GM18867 (cell line): ENCODE data around the gene RPH3AL.

Experiments used
- ATAC-seq: cut with Tn5 transposase; IDR thresholded peaks from one replicate; pipeline ENCODE4 v1.9.1; 2021; ENCODE audit warnings: mild to moderate bottlenecking, moderate library complexity; ENCODE audit not compliant: unreplicated experiment

Gene RPH3AL

DNA sequence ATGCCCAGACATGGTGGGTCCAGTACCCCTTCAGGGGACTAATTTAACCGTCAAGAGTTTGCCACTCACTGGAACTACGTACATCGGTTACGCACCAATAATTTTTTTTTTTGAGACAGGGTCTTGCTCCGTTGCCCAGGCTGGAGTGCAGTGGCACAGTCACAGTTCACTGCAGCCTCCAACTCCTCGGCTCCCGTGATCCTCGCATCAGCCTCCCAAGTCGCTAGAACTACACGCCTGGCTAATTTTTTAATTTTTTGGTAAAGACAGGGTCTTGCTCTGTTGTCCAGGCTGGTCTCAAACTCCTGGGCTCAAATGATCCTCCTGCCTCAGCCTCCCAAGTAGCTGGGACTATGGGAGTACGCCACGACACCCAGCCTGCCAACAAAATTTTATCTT lies 15.6 kb downstream of the RPH3AL start:
- ATAC-seq = no peak

DNA sequence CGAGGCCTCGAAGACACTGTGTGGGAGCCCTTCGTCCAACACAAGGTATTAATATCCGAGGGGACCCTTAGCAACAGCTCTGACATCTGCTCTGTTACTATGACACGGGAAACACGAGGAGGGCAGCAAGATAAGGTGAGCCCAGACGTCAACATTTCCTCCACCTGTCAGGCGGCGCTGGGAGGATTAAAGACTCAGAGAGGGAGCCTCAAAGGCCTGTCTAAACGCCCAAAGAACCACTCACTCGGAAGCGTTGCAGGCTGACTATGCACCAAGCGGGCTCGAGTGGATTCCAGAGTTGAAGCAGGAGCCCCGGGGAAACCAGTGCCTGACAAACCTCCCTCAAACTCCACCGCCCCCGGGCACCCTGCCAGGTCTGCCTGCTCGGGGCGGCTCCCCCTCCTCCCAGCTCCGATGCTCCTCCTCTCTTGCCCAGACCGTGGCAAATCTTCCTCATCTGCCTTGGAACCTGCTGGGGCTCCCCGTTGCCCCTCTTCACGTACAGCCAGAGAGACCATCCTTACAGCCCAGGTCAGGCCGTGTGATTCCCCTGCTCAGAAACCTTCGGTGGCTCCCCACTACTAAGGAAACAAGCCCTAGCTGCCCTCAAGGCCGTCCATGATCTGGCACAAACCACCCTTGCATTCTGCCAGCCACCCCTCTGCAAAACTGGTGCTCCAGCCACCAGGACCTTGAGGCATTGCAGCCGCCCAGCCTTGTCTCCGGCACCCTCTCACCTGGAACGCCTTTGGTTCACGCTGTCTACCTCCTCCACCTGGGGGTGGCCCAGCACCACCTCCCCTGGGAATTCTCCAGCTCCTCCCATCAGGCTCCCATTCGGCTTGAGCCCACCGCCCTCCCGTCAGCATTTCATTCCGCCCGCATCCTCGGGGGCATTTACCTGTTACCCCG lies 16.2 kb downstream of the RPH3AL start:
- no peak for ATAC-seq

DNA sequence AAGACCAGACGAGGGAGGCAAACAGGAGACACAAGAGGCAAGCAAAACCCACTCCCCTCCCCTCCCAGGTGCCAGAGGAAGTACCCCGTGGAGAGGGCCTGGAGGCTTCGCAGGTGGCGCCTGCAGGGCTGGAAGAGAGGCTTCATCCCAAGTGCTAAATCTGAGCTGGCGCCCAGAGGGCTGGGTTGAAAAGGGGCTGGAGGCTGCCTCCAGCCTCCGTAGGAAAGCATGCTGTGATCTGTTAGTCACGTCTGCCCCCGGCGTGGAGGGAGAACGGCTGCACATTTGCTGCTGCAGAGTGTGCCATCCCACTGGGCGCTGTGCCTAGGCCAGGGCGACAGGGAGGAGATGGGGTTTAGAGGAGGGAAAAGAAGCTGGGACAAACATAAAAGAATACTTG lies 16.9 kb downstream of the RPH3AL start:
- no peak for ATAC-seq

DNA sequence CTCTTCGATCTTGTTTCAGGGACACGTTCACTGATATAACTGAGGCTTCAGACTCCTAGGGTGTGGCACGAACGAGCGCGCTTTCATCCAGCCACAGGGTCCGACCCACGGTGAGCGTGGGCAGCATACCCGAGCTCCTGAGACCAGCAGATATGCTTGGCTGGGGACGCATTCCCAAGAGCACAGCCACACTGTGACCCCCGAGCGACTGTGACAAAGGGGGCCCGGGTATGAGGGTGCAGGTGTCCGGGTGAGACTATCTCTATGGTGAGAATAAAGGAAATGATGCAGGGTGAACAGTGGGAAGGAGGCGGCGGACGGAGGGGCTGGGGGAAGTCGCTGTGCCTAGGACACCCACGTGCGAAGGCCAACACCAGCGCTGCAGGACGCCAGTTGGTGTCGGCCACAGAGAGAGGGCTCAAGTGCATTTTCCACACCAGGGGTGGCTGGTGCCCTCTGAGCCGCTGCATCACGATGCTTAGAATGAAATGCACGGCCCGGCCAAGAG lies 17.6 kb downstream of the RPH3AL start:
- ATAC-seq = no peak

DNA sequence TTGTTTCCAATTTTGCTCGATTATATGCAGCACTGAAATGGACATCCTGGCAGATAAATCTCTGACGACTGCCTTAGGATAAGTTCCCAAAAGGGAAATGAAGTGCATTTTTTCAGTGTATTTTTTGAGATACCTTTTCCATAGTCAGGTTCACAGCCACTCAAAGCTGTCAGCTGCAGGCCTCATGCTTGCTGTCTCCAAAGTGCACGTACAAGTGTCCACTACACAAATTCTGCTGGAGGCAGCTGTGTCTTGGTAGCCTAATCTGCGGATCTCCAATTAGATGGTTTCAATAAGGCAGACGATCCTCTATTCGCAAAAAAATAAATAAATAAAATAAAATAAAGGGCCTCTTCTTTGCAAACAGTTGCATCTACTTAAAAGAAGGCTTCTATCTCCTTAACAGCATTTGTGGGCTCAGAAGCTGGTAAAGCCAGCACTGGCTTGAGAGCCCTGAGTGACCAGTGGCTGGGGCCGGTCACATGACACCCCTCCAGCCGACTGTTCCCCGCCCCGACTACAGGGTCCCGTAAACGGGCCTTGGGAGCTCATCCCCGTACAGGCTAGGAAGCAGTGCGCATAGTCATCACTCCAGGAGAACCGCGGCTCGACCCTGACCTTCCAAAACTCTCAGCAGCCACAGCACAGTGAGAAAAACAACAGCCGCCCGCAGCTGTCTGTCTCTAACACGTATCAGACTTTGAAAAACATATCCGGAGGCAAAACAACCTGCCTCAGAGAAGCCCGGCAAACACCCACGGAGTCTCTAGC lies 18.8 kb downstream of the RPH3AL start:
- no peak for ATAC-seq

DNA sequence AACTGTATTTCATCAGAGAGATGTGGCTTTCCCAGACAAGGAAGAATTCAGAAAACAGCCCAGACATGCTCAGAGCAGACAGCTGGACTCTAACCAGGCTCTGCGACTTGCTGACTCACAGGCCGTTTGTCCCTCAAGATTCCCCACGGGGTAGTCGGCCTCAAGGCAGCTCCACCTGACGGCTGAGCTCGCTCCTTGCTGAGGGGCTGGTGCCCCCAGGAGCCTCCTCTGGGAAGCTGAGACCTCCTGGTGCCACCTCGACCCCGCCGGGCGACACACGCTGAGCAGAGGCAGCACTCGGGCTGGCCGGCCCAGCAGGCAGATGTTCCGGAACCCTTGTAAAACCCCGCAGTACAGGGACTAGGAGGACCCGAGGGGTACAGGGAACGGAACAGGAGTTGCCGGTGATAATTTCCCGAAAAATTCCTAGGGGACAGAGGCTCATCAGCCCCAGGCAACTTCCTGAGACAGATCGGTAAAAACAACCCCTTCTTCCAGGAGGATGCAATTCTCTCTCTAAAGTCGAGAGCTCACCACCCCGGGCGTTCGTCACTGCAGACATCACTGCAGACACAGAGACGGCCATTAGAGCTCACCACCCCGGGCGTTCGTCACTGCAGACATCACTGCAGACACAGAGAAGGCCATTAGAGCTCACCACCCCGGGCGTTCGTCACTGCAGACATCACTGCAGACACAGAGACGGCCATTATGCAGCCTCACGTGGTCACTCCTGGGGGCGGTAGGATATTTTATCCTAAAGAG lies 19.9 kb downstream of the RPH3AL start:
- no peak for ATAC-seq

DNA sequence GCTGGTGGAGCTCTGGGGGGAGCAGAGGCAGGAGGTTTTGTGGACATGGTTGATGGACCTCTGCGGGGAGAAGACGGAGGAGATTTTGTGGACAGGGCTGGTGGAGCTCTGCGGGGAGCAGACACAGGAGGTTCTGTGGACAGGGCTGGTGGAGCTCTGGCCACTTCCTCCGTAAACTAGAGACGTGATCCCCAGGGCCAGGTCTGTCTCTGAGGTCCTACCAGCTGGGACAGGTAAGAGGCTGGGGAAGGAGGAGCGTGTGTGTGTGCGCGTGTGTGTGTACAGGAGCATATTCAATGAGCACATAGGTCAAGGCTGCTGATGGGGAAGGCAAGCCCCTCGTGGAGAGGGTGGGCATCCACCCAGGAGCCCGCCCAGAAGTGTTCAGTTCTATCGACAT lies 20.6 kb downstream of the RPH3AL start:
- ATAC-seq = no peak

DNA sequence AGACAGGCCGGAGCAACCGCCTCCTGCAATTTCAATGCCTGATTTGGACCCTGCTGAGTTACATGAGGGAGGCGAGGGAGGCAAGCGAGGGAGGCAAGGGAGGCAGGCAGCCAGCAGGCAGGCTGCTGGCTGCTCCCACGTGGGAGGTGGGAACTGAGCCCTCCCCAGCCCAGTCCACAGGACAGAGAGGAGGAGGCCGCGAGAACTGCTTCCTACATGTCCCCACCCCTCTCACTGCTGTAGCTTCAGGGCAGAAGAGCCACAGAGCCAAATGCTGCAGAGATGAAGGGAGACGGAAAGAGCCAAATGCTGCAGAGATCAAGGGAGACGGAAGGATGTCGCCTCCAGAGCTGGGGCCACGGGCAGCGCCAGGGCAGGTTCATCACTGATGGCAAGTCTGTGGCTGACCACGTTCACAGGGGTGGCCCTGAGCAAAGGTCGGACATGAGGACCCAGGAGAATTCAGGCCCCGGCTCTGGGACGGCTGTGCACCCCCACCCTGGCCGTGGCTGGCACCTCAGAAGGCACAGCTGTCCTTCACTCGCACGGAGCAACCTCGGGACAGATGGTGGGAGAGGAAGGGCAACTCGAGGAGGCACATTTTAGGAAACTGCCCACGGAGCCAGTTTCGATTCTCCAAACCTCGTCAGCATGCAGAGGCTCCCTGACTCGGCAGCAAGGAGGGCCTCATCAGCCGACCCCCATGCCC lies 21.5 kb downstream of the RPH3AL start:
- no peak for ATAC-seq

DNA sequence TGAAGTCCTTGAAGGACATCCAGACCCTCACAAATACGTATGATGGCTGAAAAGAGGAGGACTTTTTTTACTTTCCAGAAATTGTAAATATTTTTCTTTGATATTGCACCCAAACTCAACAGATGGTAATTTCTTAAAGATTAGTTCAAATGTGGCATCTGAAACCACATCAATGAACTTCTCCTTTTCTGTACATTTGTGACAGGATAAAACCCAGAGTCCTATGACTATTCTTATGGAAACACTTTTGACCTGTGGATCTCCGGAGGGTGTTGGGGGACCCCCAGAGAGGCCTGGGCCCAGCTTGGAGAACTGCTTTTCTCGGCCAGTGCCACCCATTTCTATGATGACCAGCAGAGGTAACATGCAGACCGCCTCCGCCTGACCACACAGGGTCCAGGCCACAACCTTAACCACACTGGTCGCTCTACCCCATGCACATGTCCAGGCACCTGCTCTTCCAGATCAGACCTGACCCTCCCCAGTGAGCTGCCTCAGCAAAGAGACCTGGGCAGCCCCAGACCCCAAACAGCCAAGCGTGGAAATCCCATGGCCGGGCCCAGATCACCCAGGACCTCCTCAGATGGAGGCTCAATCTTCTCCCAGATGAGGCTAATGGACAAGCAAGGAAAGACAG lies 22.7 kb downstream of the RPH3AL start:
- ATAC-seq = no peak

DNA sequence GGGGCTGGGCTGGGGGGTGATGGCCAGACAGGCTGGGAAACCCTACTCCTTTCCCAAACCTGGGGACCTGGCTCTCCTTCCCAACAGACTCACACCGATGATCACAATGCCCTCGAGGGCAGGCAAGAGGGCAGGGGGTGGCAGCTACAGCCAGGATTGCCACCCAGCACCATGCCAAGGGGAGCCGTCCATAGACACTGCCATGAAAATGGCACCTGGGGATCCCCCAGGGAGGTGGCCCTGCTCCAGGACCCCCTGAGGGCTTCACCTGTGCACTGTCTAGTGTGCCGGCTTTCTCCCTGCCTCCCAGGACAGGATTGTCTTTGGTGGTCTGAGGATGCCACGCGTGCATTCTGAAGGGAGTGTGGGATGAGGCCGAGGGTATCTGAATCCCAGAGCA lies 24.6 kb downstream of the RPH3AL start:
- no peak for ATAC-seq

DNA sequence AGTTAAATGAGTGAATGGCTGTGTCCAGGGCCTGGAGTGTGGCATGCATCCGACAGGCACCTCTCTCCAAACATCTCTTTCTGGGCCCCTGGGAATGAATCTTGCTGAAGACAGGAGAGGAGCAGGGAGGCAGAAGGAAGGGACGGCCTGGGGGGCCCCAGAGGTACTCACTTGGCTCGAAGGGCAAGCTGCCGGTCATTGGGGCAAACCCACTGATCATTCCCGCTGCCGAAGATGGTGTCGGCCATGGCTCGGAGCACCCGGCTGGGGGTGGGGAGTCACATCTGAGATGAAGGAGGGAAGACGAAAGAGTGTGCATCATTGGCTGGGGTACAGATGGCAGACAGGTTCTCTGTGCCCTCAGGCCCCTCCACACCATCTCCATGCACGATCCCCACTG lies 25.3 kb downstream of the RPH3AL start:
- no peak for ATAC-seq

DNA sequence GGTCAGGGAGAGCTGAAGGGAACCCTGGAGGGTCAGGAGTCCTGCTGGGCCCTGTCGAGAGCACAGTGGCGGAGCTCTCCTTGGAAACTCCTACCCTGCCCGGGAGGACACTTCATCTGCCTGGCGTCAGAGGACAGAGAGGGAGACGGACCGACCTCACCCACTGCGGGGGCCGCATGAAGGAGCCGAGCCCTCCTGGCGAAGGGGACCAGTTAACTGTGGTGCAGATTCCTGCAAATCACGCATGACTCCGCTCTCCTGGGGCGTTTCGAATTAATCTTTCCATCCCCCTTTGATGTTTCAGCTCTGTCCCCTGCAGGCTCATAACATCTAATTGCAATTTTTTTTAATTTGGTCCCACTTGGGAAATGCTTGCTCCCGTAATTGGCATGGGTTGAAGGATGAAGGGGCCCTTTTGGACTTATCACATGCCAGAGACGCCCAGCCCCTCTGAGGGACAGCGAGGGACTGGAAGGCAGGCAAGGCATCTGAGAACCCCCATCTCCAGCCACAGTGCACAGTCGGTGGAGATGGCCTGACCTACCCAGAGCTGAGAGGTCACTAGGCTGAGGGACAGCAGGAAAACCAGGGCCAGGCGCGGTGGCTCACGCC lies 26.5 kb downstream of the RPH3AL start:
- no peak for ATAC-seq

DNA sequence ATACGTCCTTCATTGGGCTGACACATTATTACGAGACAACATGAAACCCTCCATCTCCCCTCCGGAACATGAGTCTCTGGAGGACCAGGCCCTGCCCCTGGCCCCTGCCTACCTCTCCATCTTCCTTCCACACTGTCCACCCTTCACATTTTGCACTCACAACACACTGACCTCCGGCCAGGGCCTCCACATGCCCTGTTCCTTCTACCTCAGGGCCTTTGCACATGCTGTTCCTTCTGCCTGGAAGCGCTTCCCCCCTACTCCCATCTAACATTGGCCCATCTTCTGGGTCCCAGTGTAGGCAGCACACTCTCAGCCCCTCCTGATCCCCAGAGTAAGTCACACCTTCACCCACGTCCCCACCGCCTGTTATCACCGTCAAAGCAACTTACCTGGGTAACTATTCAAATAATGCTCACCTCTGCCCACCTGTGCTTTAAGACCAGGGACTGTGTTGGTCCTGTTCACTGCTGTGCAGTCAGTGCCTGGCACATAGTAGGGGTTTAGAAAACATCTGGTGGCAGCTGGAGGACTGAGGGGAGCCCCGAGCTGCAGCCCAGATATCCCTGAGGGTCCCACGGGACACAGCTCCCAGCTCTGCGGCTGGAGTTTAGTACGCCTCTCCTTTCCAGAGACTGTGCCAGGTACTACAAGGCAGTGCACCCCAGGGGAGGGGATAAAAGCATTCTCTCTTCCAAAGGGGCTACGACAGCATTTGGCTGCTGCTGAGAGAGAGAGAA lies 27.2 kb downstream of the RPH3AL start:
- ATAC-seq = no peak

DNA sequence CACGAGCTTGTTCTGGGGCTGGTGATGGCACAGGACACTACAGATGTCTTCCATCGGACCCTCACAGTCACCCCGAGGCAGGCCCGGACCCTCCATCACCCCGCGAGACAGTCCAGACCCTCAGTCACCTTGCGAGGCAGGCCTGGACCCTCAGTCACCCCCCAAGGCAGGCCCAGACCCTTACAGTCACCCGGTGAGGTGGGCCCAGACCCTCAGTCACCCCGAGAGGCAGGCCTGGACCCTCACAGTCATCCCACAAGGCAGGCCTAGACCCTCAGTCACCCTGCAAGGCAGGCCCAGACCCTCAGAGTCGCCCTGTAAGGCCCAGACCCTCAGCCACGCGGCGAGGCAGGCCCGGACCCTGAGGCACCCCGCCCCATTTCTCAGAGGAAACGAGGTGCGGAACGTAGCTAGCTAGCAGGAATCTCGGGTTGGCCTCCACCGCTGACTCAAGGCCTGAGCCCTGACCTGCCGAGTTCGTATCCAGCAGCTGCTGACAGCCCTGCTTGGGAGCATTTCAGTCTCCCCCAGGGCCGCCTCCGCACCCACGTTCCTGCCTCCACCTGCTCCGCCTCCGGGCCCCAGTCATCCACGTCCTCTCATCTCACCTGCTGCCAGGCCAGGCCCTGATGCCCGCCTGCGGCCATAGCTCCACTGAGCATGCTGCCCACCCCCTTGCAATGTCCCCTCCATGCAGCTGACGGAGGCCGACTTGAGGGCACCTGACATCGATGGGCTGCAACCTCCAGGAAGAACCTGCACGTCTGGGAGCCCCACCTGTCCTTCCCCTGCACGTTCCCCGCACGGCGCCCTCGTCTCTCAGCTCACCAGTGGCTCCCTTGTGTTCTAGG lies 28.7 kb downstream of the RPH3AL start:
- no peak for ATAC-seq

DNA sequence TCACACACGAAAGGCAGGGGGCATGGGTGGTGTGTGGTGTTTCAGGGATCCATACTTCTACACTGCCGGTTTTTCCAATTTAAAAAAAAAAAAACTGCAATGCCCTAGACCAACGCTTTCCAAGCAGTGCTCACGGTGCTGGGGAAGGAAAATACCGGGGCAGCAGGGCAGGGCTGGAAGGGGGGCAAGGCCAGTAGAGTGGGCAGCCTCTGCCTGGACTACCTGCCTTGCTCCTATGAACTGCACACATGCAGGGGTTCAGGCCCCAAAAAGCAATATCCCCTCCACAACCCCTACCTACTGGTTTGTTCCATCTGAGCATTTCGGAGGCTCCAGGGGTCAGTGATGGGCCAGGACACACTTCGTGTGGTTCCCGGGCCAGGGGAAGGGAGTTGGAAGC lies 29.4 kb downstream of the RPH3AL start:
- no peak for ATAC-seq

DNA sequence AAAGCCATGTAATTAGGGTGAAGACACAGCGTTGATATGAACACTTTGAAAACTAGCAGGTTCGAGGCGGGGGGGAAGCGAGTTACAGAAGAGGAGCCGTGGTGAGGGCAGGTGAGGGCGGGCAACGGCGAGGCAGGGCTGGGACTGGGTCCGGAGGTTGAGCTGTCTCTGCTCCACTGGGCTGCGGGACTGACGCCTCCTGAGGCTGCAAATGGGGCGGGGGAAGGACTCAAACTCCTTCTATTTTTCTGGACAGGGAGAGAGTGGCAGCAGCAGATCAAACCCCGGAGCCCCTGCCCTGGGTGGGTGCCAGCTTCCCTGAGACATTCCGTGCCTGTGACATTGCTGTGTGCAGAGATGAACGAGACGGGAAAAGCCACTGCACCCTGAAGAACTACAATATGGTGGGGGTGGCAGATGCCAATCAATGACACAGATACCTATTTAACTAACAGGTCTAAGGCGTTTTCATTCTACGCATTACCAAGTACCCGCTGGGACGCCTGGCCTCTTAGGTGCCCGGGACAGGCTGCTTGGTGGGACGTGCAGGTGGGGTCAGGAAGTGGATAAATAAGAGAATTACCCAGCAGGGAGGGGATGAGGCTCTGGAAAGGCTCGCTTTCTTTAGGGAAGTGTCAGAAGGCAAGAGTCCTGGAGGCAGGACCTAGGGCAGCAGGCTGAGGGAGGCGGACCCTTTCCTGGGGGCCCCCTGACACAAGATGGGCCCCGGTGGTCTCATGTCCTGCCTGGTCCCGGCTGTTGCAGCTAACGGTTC lies 30.4 kb downstream of the RPH3AL start:
- no peak for ATAC-seq

DNA sequence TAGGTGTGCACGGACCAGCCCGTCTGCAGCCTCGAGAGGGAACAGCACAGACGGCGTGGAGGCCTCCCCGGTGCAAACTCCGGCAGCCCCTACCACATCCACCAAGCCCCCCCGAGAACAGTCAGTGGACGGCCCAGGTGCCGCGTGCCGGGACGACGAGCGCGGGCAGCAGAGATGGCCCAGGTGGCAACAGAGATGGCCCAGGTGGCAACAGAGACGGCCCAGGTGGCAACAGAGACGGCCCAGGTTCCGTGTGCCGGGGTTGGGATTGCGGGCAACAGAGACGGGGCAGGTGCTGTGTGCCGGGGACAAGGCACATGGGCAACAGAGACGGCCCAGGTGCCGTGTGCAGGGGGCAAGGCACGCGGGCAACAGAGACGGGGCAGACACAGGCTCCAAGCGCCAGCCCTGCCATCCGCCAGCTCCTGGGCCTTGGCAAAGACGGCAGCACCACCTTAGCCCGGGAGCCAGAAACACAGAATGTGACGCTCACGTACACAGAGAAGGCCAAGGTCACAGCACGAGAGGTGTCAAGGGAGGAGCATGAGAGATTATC lies 31.1 kb downstream of the RPH3AL start:
- ATAC-seq = no peak
